GM04503 (cell line): Measurements from ENCODE around the gene FAM228B.
"Not testable (repeated sequence)": the region's sequence is repeated elsewhere in the genome, so short reads cannot be mapped to it uniquely, and the experiment has no call there.

ENCODE experiments used
- DNase-seq: peaks from one replicate; pipeline ENCODE4 v3.0.0-alpha.2; 2012; ENCODE audit warnings: low read depth

Gene FAM228B

GRCh38 chr2:24123195-24123921 is at the start of gene FAM228B, which contains the start of gene PFN4:
Gene FAM228B, plus strand, starts transcription at chr2:24123469. Its CDS starts 893 bp downstream, at chr2:24124362.
Gene PFN4, minus strand, starts transcription at chr2:24123334. Its CDS starts 799 bp downstream, at chr2:24122535.
- peak; percentile 44 for DNase-seq

GRCh38 chr2:24073816-24074215 is 49.5 kb upstream of the FAM228B start:
- DNase-seq = no peak

GRCh38 chr2:24075259-24075658 is 48.0 kb upstream of the FAM228B start:
- no peak for DNase-seq

- DNase-seq = peak; percentile 93
These were observed 47.1 kb upstream of the FAM228B start, which contains the start of gene SF3B6 for GRCh38 chr2:24075915-24076848. Gene SF3B6, minus strand, starts transcription at chr2:24076326. Its CDS starts 97 bp downstream, at chr2:24076229.

GRCh38 chr2:24076849-24077534 is 46.3 kb upstream of the FAM228B start:
- DNase-seq = no peak

- DNase-seq = no peak
These were observed 45.8 kb upstream of the FAM228B start for GRCh38 chr2:24077535-24077877.

- DNase-seq = no peak
These were observed 45.4 kb upstream of the FAM228B start for GRCh38 chr2:24077879-24078278.

GRCh38 chr2:24080701-24081100 is 42.6 kb upstream of the FAM228B start:
- DNase-seq = no peak

- no peak for DNase-seq
These were observed 40.3 kb upstream of the FAM228B start for GRCh38 chr2:24082787-24083566.

- peak; percentile 39 for DNase-seq
These were observed 39.5 kb upstream of the FAM228B start for GRCh38 chr2:24083567-24084385.

GRCh38 chr2:24084386-24085199 is 38.7 kb upstream of the FAM228B start, which contains the start of gene TP53I3:
Gene TP53I3, minus strand, starts transcription at chr2:24084834. Its CDS starts 508 bp downstream, at chr2:24084326.
- peak; percentile 54 for DNase-seq

- no peak for DNase-seq
These were observed 38.1 kb upstream of the FAM228B start for GRCh38 chr2:24085200-24085489.

GRCh38 chr2:24086241-24086640 is 37.0 kb upstream of the FAM228B start:
- DNase-seq = no peak

GRCh38 chr2:24087032-24087431 is 36.2 kb upstream of the FAM228B start:
- DNase-seq = no peak

- DNase-seq = no peak
These were observed 34.4 kb upstream of the FAM228B start for GRCh38 chr2:24088821-24089359.

- DNase-seq = not testable (repeated sequence)
These were observed 30.0 kb upstream of the FAM228B start for GRCh38 chr2:24093270-24093669.

- not testable (repeated sequence) for DNase-seq
These were observed 28.0 kb upstream of the FAM228B start for GRCh38 chr2:24095171-24095677.

GRCh38 chr2:24100732-24101131 is 22.5 kb upstream of the FAM228B start:
- not testable (repeated sequence) for DNase-seq

- no peak for DNase-seq
These were observed 21.3 kb upstream of the FAM228B start for GRCh38 chr2:24101992-24102391.
